Measurements from ENCODE around the gene ELP5.

GRCh38 chr17:7238420-7239090, 13.5 kb upstream of the ELP5 start:
- no peak for TF ChIP-seq EZH2phosphoT487 (IDR thresholded peaks at IDR 0.05; ENCODE audit: borderline replicate concordance, low read length)
- no peak for TF ChIP-seq CTCF (IDR thresholded peaks at IDR 0.05; ENCODE audit: low read depth, low read length, poor library complexity, severe bottlenecking)

Data from DOHH2 (cell line).